Stimulated activated CD8-positive, alpha-beta memory T cell treated with anti-CD3 and anti-CD28 coated beads, Interleukin-12 subunit alpha, Interleukin-12 subunit beta, amount 100 ng/mL, for 24 hours (primary cell): ENCODE measurements around the gene HOOK1.
A peak's percentile ranks its signal among the peaks of the same experiment; 100 is the strongest.

Source experiments
- DNase-seq: peaks from one replicate; pipeline ENCODE4 v3.0.0-alpha.2; 2020; ENCODE audit errors: extremely low read depth

The HOOK1 gene

GRCh38 chr1:59814901-59815825, at the start of gene HOOK1:
HOOK1 (plus strand) TSS chr1:59814949; CDS start chr1:59815118, 169 bp downstream.
- DNase-seq, result peak; percentile 1

DNA sequence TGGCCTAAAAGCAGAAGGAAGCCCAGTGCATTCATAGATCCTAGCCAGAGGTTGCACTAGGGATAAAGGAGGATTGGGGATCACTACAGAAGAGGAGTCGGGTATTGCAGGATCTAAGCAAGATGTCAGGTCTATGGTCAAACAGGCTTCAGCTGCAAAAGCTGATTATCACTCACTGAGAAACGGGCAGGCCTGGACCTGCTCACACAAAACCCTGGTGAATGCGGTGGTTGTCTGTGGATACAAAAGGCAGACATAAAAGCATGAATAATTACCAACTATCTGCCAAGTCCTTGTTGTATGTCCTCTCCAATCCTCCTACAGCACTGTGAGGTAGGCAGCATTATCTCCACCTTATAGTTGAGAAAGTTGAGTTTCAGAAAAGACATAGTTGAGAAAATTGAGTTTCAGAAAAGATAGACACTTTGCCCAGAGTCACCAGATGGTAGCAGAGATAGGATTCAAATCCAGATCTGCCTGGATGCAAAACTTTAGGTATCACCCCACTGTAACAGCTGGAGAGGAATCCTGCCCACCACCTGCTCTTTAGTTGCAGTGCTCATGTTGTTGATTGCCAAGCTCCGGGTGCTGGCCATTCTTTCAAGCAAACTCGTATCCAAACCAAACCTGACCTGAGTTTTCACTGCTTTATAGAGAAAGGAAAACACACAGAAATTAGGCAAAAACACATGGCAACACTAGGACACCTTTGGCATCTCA, 49.6 kb upstream of the HOOK1 start:
- no peak for DNase-seq

- no peak for DNase-seq
Observed at GRCh38 chr1:59766227-59766855, 48.4 kb upstream of the HOOK1 start.

- no peak for DNase-seq
Observed at GRCh38 chr1:59767119-59767518, 47.6 kb upstream of the HOOK1 start.

- no peak for DNase-seq
Observed at GRCh38 chr1:59768792-59769735, 45.7 kb upstream of the HOOK1 start.

GRCh38 chr1:59769736-59770095, 45.0 kb upstream of the HOOK1 start:
- DNase-seq, result no peak

- DNase-seq, result no peak
Observed at GRCh38 chr1:59771361-59771760, 43.4 kb upstream of the HOOK1 start.

GRCh38 chr1:59775480-59775879, 39.3 kb upstream of the HOOK1 start:
- no peak for DNase-seq

DNA sequence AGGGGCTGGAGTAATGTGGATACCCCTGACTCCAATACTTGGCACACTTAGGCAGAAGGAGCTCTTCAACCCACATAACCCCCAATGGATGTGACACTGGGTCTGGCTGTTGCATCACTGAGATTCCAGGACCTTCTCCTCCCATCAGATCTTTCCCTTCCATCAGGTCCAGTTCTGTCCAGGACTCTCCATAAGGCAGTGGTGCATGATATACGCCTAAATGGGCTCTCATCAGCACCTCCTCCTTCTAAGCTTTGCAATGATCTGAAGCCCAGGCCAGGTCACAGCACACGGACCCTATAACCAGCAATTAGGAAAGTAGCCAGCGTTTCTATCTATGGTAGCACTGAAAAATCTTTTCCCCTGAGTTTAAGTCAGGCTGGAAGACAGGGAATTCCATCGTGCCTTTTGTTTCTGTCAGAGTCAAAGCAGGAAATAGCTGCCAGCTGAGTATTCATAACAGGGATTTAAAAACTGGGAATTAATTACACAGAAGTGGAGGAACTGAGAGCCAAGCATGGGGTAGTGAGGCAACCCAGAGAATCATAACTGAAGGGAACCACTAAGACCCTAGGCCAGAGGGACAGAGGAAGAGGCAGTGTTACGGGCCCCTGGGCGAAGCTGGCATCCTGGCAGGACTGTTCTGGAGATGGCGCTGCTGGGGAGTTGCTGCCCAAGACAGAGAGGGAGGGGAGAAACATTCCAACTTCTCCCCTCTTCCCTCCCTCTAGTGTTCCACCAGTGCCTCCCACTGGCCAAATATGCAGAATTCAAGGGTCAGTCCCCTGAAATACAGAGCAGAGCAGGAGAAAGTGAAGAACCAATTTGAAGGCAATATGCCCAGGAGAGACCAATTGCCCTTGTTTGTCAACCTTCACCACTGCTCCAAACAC, 37.5 kb upstream of the HOOK1 start:
- no peak for DNase-seq

DNA sequence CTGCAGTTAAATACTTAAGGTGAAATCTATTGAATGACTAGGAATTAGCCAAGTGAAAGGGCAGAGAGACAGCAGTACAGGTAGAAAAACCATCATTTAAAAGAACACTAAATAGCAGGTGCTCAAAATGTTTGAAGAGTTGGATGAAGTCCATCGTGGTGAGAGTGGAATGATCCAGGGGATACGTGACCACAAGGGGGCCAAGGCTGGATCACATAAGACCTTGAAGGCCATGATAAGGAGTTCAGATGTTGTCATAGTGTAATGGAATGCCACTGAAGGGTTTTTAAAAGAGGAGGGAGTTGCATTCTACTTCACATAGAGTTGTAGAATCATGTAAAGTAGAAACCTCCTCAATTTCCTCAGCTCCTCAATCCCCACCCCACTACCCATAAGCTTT, 34.8 kb upstream of the HOOK1 start:
- DNase-seq, result no peak

GRCh38 chr1:59788825-59789224, 25.9 kb upstream of the HOOK1 start:
- DNase-seq, result no peak

DNA sequence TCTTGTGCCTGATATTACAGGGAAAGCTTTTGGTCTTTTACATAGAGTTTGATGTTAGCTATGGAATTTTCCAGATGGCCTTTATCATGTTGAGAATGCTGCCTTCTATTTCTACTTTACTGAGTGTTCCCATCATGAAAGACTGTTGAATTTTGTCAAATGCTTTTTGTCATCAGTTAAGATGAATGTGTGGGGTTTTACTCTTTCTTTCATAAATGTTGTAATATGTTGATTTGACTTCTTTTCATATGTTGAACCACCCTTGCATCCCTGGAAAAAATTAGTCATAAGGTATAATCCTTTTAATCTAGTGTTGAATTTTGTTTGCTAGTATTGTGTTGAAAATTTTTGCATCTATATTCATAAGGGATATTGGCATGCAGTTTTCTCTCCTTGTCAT, 16.1 kb upstream of the HOOK1 start:
- DNase-seq, result no peak

DNA sequence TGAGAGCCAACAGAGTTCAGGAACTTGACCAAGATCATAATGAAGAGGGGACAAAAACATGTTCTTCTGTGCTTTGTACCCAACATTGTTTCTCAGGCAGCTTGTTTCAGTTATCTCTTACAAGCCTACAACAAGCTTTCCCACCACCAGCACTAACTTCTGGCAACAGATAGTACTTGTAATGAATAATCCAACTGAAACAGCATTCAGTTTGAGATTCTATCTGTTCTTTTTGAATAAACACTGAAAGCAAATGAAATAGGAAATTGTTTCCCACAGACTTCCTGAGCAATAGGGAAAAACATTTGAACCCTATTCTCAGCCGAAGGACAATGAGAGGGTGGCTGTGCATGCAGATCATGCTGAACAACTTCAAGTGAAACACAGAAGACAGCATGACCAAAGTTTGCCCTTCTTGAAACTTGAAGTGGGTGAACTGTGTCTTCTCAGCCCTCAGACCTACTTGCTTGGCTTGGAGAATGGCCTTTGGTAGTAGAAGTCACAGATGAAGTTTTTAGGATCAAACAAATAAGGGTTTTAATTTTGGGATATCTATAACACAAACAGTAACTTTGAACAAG, 11.2 kb upstream of the HOOK1 start:
- DNase-seq, result no peak

- DNase-seq, result no peak
Observed at GRCh38 chr1:59804301-59804700, 10.4 kb upstream of the HOOK1 start.

DNA sequence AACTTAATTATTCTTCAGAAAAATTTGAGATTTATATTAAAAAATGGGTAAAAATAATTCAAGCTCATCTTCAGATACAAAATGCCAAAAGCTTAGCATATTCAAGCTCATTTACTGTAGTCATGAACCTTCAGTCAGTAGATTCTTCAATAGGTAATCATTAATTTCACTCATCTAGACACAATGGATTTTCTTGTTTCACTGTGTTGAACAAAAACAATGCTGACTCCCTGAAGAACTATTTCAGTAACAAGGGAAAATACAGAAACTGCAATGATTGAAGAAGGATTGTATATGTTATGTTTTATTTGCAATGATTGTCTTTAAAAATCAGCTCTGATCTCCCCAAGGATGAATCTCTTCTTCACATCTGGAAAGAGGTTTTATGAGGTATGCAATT, 9.2 kb upstream of the HOOK1 start:
- DNase-seq, result no peak

DNA sequence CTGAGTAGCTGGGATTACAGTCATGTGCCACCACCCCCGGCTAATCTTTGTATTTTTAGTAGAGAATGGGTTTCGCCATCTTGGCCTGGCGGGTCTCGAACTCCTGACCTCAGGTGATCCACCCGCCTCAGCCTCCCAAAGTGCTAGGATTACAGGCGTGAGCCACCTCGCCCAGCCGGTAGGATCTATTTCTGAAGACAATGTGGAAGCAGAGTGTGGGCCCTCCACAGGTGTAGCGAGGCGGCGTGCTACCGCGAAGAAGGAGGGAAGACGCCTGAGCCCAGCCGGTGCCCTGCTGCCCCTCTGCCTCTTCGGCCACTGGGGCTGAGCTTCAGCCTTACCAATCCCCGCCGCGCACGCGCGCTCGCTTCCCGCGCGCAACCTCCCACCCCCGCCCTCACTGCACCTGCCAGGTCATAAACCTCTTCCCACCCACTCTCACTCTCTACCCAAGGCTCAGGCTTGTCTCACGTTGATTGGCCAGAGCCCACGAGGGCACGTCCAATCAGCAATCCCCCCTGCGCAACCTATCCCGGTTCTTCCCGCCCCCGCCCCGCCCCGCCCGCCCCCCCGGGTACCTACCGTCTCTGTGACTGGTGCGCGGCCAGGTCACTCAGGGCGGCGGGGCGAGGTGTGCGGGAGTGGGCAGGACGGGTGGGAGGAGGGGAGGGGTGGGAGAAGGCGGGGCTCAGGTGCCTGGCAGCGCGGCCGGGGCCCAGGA, 409 bp upstream of the HOOK1 start:
- peak; percentile 52 for DNase-seq

DNA sequence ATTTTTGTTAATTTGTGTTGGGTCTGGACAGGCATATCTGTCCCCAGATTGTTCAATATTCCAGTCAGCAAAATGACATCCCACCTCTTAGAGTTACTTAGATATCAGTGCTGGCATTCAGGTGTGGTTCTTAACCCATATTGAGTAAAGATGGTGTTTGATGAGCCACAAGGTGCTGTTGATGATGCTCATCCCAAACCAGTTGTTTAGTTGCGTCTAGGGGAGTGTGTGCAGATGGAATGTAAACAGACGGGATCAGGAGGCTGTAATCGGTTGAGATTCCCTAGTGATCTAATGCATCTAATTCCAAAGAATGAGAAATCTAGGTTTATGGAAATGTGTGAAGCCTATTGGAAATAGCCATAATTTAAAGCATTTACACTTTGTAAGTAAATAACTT, 1.1 kb downstream of the HOOK1 start:
- DNase-seq, result no peak

- no peak for DNase-seq
Observed at GRCh38 chr1:59816318-59816878, 1.6 kb downstream of the HOOK1 start.
